PFSK-1 (cell line): Measurements from ENCODE around the gene NRP2.

Source experiments
- POLR2AphosphoS5 ChIP-seq: IDR thresholded peaks from 2 replicates; pipeline ENCODE4 v1.6.1; 2012; ENCODE audit warnings: low read depth, mild to moderate bottlenecking, control low read depth, low read length, moderate library complexity
- REST ChIP-seq, 2 experiments: IDR thresholded peaks; 2 replicates each; pipeline versions ENCODE4 v1.6.1 to v1.8.0; 2011 to 2012; ENCODE audit warnings: low read depth in 2 of 2, low read length in 2 of 2, control low read depth in 1 of 2, inconsistent platforms in 1 of 2, mild to moderate bottlenecking in 1 of 2, moderate library complexity in 1 of 2; ENCODE audit not compliant: insufficient read depth in 1 of 2
- TAF1 ChIP-seq: IDR thresholded peaks from 2 replicates; pipeline ENCODE4 v1.6.1; 2012; ENCODE audit warnings: low read length, control low read depth, borderline replicate concordance; ENCODE audit not compliant: insufficient read depth

GRCh38 chr2:205762881-205763280 lies 80.6 kb downstream of the NRP2 start:
- TF ChIP-seq REST (IDR thresholded peaks at IDR 0.05; ENCODE audit: insufficient read depth in 1 of 2, low read depth in 2 of 2, low read length in 2 of 2) = no peak
- no peak for TF ChIP-seq TAF1
- no peak for TF ChIP-seq POLR2AphosphoS5
